Measurements from ENCODE around the gene PCDH10. TPM values are rescaled to one million over a fixed set of nuclear protein-coding genes. Genes with fewer than 3 reads are reported as not detected.

Gene PCDH10
- total RNA-seq, 2 donors from 2014 or later: 0.22 to 0.37 TPM

DNA sequence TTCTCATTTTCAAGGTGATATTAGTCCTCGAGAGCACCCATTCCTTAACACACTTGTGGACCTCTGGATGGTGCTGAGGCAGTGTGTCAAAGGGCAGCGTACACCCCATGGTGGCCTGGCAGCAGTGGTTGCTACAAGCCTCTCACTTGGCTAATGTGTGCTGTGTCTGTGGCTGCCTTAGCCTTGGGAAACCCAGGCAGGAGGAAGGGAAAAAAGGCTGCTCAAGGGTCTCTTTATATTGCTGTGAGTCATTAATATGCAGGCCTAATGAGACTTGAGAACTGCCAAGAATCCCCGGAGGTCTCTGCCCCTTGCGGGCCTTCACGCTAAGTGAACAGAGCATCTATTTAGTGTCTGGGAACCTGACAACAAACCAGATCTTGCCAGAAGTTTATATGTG, 7.0 kb downstream of the PCDH10 start:
- TF ChIP-seq, protein P1, sequence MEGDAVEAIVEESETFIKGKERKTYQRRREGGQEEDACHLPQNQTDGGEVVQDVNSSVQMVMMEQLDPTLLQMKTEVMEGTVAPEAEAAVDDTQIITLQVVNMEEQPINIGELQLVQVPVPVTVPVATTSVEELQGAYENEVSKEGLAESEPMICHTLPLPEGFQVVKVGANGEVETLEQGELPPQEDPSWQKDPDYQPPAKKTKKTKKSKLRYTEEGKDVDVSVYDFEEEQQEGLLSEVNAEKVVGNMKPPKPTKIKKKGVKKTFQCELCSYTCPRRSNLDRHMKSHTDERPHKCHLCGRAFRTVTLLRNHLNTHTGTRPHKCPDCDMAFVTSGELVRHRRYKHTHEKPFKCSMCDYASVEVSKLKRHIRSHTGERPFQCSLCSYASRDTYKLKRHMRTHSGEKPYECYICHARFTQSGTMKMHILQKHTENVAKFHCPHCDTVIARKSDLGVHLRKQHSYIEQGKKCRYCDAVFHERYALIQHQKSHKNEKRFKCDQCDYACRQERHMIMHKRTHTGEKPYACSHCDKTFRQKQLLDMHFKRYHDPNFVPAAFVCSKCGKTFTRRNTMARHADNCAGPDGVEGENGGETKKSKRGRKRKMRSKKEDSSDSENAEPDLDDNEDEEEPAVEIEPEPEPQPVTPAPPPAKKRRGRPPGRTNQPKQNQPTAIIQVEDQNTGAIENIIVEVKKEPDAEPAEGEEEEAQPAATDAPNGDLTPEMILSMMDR (IDR thresholded peaks at IDR 0.05): no peak
- intact Hi-C loops (cut with DNase I): no loop called here
- Histone ChIP-seq H3K4me3 (no peak overlapping the region), H3K36me3 (no peaks in the 10 kb centered on the region), H3K4me1 (no peaks in the 10 kb centered on the region), H3K9me3 (no peaks in the 10 kb centered on the region), H3K27ac (no peak overlapping the region), H3K9ac (ENCODE audit: low read depth in 2 of 2, low read length in 2 of 2) (no peak overlapping the region), H3K27me3 (peaks cover 24% of the 10 kb centered on the region)
- DNase-seq: no peak

DNA sequence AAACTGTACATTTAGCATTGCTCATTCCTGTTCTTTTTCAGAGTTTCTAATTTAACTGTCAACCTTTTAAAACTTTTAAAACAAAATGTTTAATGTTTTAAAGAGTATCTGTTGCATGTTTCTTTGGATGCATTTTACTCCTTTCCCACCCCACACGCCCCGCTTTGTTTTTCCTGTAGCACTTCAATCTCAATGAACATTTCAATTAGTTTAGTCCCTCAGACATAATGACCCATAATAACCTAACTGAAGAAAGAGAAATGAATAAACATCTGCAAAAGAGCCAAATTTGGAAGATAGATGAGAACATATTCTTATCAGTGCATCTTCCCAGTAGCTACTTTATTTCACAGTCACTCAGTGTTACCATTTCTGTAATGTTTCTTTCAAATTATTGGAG, 7.5 kb downstream of the PCDH10 start:
- Histone ChIP-seq H3K4me3 (no peak overlapping the region), H3K9me3 (no peaks in the 10 kb centered on the region), H3K36me3 (no peaks in the 10 kb centered on the region), H3K4me1 (no peaks in the 10 kb centered on the region), H3K27me3 (peaks cover 20% of the 10 kb centered on the region), H3K9ac (ENCODE audit: low read depth in 2 of 2, low read length in 2 of 2) (no peak overlapping the region), H3K27ac (no peak overlapping the region)
- DNase-seq: no peak
- intact Hi-C loops (cut with DNase I): no loop called here
- TF ChIP-seq, protein P1 (IDR thresholded peaks at IDR 0.05): no peak

DNA sequence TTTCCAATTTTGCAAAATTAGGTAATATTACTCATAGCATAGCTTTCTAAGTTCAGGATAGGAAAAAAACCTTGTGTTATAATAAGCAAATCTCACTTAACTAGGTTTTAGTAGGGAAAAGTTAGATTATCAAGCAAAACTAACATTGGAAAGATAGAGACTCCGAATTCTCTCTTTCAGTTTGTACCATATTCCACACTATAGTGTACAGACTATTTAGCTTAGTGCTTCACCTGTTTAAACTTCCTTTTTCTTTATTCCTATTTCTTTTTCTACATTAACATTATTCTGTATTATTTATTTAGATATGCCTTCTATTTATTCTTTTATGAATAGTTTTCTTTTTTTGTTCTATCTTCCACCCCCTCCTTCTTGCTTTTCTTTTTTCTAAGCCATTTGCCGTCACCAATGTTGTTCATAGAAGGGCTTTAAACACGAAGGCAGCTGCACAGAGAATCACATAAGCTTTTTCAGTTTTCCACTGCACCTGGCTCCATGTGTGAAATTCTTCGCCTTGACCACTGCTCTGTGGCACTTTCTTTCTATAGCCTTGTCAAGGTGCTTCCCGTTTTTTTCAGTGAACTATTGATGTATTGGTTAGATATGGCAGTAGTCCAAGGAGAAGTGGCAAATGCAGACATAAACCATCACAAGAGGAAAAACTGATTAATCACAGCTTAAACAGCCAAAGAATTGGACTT, 8.5 kb downstream of the PCDH10 start:
- Histone ChIP-seq H3K4me1 (no peaks in the 10 kb centered on the region), H3K27me3 (peaks cover 9% of the 10 kb centered on the region), H3K27ac (no peak overlapping the region), H3K9ac (ENCODE audit: low read depth in 2 of 2, low read length in 2 of 2) (no peak overlapping the region), H3K9me3 (no peaks in the 10 kb centered on the region), H3K4me3 (no peak overlapping the region), H3K36me3 (no peaks in the 10 kb centered on the region)
- intact Hi-C loops (cut with DNase I): no loop called here
- TF ChIP-seq, protein P1 (IDR thresholded peaks at IDR 0.05): no peak
- no peak for DNase-seq

DNA sequence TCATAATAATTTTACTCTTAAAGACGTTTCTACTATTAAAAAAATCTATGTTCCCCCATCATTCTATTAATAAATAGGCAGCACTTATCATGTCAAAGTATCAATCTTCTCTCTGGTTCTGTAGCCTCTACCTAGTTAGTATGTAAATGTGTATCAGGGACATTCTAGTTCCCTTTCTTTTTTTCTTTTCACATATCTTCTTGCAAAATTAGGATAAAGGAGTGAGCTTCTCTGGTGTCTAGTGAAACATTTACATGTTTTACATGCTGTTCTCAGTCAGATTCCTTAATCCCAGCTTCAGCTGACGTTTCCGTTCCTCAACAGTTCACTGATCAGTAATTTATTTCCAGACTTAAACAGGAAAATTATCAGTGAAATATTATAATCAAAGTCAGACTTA, 11.8 kb downstream of the PCDH10 start:
- intact Hi-C loops (cut with DNase I): no loop called here
- H3K27ac ChIP-seq: no peak overlapping the region
- DNase-seq: no peak
- TF ChIP-seq, protein P1 (IDR thresholded peaks at IDR 0.05): no peak
- H3K4me1 ChIP-seq: no peaks in the 10 kb centered on the region
- H3K36me3 ChIP-seq: no peaks in the 10 kb centered on the region
- H3K9ac ChIP-seq (ENCODE audit: low read depth in 2 of 2, low read length in 2 of 2): no peak overlapping the region
- no peaks in the 10 kb centered on the region for H3K27me3 ChIP-seq
- no peak overlapping the region for H3K4me3 ChIP-seq
- no peaks in the 10 kb centered on the region for H3K9me3 ChIP-seq

DNA sequence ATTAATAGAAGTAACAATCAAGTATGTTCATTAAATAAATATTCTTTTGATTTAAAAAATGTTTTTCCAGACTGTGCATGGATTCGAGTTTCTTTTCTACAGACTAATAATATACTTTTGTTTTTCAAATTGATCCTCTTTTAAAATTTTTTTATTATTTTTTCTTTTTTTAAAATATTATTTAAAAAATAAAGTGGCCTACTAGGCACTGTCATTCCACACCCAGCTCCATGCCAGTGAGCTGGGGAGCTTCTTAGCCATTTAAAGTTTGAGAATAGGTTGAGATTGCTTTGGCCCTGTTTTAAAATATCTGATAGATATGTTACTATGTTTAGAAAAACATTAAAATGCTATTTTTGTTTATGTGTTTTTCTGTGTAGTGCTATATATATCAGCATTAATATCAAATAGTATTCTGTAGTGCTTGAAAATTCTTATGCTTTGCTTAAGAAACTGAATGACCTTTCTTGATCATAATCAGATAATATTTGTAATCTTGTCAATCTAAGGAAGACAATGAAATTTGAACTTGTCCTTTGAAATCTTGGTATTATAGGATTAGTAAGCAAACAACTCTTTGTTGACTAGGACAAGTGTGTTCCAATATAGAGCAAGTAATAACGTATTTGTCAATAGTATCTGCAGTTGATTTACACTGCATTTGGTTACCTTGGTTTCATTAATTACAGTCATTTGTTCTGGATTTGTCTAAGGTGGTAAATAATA, 12.6 kb downstream of the PCDH10 start:
- H3K9ac ChIP-seq (ENCODE audit: low read depth in 2 of 2, low read length in 2 of 2): no peak overlapping the region
- no peaks in the 10 kb centered on the region for H3K36me3 ChIP-seq
- H3K4me3 ChIP-seq: no peak overlapping the region
- intact Hi-C loops (cut with DNase I): no loop called here
- H3K27ac ChIP-seq: no peak overlapping the region
- TF ChIP-seq, protein P1 (IDR thresholded peaks at IDR 0.05): no peak
- H3K4me1 ChIP-seq: no peaks in the 10 kb centered on the region
- H3K9me3 ChIP-seq: no peaks in the 10 kb centered on the region
- no peak for DNase-seq
- no peaks in the 10 kb centered on the region for H3K27me3 ChIP-seq
